ENCODE results near the gene ZNF593.

- TF ChIP-seq CTCF (IDR thresholded peaks at IDR 0.05) (no peak), POLR2A (IDR thresholded peaks at IDR 0.05) (peak in 1 of 3 donors; percentile 27)
Observed at GRCh38 chr1:26158908-26159742, 10.6 kb upstream of the ZNF593 start, which contains the start of gene FAM110D.

All from body of pancreas (tissue), 4 donors.